GM21529 (cell line): Measurements from ENCODE around the gene DSCAM.

Experiments
- ATAC-seq: cut with Tn5 transposase; IDR thresholded peaks from one replicate; pipeline ENCODE4 v1.9.1; 2021; ENCODE audit not compliant: unreplicated experiment

DSCAM gene

GRCh38 chr21:40152476-40152875 is 694.5 kb downstream of the DSCAM start:
- no peak for ATAC-seq

DNA sequence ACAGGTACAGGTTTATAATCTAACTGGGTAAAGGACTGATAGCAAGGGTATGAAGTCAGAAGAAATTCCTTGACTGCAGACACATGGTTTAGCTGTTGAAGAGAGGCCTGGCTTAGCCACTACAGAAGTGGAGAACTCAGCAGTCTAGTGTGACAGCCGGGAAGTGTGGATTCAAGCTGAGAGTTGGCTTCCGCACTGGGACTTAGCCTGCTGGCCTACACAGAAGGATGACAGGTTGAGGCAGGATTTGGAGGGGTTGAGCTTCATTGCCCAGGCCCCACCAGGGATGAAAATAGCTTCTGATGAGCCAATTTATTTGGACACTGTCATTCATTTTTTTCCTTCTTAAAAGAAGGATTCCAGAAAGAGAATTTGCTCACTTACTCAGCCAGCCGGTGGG is 695.3 kb downstream of the DSCAM start:
- ATAC-seq = no peak

DNA sequence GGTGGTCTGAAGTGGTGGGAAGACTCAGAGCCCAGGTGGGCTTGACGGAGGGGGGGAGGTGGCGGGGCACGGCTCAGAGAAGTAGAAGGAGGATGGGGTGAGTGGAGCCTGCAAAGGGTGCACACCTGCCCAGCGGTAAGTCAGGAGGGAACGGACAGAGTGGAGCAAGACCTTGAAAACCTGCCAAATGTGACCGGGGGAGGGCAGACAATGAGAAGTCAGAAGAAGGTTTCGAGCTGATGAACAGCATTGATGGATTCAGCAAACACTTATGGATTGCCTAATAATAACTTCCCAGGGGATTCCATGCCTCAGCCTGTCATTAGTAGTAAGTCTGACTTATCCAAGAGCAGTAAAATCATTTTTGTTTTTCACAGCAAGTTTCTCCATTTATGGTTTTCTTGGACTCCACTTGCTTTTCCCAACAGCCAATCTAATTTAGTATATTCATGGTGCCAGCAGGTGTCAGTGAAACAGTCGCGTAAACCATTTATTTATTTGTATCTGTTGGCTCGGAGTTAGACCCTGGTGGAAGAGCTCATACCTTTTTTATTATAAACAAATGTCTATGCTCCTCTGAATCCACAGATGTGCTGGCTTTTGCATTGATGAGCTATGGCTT is 700.6 kb downstream of the DSCAM start:
- no peak for ATAC-seq

GRCh38 chr21:40143822-40144525 is 703.0 kb downstream of the DSCAM start:
- ATAC-seq = no peak

- ATAC-seq = no peak
These were observed 705.3 kb downstream of the DSCAM start for GRCh38 chr21:40141621-40142020.

- no peak for ATAC-seq
These were observed 706.3 kb downstream of the DSCAM start for GRCh38 chr21:40140675-40141074.

DNA sequence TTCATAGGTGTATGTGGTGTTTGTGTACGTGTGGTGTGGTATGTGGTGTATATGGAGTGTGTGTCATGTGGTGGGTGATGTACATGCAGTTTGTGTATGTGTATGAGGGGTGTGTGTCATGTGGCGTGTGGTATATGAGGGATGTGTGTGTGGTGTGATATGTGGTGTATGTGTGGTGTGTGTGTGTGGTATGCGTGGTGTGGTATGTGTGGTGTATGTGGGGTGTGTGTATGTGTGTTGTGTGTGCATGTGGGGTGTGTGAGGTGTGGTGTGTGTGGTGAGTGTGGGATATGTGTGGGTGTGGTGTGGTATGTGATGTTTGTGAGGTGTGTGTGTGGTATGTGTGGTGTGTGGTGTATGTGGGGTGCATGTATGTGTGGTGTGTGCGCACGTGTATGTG is 707.3 kb downstream of the DSCAM start:
- ATAC-seq = no peak

GRCh38 chr21:40136571-40136970 is 710.4 kb downstream of the DSCAM start:
- no peak for ATAC-seq

- ATAC-seq = no peak
These were observed 712.0 kb downstream of the DSCAM start for GRCh38 chr21:40134731-40135492.

DNA sequence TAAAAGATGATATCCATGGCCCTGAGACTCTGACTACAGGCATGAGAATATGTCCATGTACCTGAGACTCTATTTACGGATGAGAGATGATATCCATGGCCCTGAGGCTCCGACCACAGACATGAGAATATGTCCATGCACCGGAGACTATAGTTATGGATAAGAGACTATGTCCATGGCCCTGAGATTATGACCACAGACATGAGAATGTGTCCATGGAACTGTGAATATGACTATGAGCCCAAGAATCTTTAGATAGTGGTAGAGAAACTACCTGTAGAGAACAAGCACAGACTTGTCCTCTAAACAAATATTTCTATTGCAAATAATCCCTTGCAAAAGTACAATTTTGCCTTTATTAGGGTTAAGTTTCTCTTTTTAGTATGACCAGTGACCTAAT is 716.5 kb downstream of the DSCAM start:
- no peak for ATAC-seq

DNA sequence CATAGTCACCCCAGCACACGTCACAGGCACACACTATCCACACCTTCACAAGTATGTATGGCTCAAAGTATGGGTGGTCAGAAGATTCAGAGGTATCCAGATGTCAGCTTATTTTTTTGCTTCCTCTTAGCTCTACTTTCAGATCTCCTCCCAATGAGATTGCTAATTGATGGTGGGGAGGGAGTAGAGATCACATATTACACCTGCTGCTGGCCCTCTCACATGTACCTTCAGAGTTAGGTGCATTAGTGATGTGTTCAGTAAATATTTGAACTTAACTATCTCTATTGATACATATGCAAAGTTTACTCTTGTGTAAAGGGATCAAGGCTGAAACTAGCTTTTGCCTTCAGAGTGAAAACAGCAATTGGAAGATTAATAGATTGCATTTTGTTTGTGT is 717.1 kb downstream of the DSCAM start:
- no peak for ATAC-seq

- no peak for ATAC-seq
These were observed 718.1 kb downstream of the DSCAM start for GRCh38 chr21:40128891-40129290.

DNA sequence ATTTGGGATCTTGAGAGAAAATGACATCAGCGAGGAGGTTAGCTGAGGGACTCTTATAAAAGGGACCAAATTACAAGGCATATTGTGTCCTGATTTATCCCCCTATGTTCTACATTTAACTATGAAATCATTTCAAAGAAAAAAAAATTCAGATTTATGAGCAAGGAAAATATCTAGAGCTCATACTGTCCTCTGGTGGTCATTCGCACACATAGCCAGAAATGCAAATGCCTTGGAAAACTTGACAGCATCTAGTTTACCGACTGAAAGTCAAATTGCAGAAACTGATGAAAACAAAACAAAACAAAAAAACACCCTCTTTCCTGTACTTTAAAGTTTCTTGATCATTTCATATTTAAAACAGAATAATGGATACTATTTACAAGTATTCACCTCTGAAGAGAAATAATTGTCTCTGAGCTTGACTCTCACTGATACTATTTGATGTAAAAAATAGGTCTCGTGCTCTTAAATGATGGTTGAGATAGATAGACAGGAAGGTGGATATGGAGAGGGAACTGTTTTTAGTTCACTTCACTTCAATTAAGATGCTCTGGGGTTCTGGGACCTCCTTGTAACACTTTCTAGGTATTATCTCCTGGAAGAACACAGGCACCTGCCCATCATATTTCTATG is 725.9 kb downstream of the DSCAM start:
- ATAC-seq = no peak

GRCh38 chr21:40118527-40118926 is 728.4 kb downstream of the DSCAM start:
- ATAC-seq = no peak

DNA sequence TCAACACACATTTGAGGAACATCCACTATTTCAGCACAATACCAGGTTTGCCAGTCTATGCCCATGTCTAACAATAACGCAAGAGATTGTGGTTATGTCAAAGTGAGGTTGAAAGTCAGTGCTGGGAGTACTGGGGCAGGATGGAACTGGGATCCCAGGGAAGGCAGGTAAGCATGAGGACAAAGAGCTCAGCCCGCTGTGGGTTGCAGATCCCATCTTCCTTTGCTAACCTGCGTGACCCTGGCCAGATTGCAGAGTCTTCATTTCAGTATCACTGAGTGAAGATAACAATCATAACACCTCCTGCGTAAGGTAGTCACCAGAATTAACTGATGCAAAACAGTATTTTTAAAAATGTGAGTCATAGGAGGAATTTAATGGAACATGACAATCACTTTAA is 729.7 kb downstream of the DSCAM start:
- ATAC-seq = no peak

DNA sequence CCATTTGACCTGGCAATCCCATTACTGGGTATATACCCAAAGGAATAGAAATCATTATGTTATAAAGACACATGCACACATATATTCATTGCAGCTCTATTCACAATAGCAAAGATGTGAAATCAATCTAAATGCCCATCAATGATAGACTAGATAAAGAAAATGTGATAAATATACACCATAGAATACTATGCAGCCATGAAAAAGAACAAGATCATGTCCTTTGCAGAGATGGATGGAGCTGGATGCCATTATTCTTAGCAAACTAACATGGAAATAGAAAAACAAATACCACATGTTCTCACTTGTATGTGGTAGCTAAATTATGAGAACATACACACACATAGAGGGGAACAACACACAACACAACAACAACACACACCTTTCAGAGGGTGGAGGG is 731.2 kb downstream of the DSCAM start:
- ATAC-seq = no peak

DNA sequence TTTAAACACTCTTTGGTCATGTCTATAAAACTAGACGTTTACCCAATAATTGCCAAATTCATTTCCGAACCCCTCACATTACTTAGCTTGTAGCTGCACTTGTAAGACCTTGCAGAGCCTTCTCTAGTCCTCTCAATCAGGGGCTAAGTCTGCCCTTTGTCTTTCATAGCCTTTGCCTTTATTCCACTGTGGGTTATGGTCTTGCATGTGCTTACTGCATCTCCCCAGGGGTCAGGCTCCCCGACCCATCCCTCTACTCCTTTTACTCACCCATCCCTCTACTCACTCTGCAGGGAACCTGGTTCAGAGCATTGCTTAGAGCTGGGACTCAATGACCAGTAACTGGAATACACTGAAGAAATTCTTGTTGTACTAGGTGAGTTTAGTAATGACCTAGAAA is 744.3 kb downstream of the DSCAM start:
- ATAC-seq = no peak

DNA sequence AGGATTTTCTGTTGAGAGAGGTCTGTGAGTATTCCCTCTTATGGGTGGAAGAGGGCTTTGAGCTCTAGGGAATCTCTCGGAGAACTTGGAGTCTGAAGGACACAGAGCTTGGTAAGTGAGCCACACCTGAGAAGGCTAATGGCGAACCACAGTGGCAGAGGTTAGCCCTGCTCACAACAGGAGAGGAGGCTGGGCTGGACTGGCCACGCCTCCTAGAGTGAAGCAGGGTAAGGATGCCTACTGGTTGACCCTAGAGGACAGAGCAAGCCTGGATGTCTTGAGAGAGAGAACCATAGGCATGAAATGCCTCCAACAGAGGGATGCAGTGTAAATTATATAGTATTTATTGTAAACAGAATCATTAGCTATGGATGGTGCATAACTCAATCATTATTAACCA is 747.1 kb downstream of the DSCAM start:
- no peak for ATAC-seq

DNA sequence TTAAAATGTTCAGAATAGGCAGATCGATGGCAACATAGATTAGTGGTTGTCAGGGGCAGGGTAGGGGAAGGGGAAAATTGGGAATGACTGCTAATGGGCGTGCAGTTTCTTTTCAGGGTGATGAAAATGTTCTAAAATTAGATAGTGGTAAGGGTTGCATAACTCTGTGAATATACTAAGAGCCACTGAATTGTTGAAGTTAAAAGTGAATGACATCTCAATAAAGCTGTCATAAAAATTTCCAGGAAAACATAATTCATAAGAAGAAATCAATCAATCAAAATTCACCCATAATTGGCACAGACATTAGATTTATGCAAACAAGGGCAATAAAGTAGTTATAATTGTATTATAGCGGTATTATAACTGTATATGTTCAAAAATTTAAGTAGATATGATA is 751.5 kb downstream of the DSCAM start:
- no peak for ATAC-seq

GRCh38 chr21:40080385-40080784 is 766.6 kb downstream of the DSCAM start:
- no peak for ATAC-seq

DNA sequence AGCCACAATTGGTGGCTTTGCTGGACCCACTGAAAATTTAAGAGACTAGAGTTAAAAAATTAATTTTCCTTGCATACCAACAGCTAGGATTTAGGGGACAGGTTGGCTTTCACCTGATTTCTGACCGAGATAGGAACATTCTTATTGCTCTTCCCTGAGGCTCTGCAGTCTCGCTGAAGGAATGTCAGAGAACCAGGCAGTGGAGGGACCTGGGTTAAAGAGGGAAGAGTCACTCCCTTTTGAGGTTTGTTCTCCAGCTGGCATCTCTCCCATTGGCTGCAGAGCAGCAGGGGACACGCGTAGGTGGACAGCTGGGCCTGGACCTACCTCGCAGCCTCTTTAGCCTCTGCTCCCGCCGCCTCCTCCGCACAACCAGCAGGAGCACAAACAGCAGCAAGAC is 772.2 kb downstream of the DSCAM start:
- no peak for ATAC-seq

- ATAC-seq = no peak
These were observed 772.8 kb downstream of the DSCAM start for GRCh38 chr21:40074198-40074597.
